ENCODE results near the gene SLC8A3.
A peak's percentile ranks its signal among the peaks of the same experiment; 100 is the strongest.
"Not testable (repeated sequence)": the region's sequence is repeated elsewhere in the genome, so short reads cannot be mapped to it uniquely, and the experiment has no call there.

Gene SLC8A3
- 0 reads per million in 2 donors for total RNA-seq

- DNase-seq: peak in 1 of 5 experiments; percentile 23
These were observed at the start of gene SLC8A3 for GRCh38 chr14:70188659-70189455. Gene SLC8A3, minus strand, starts transcription at chr14:70188951. Its CDS starts 20,529 bp downstream, at chr14:70168422.

GRCh38 chr14:70237710-70238109 is 49.0 kb upstream of the SLC8A3 start:
- DNase-seq: peak in 1 of 5 experiments; percentile 13

- DNase-seq: no peak
These were observed 45.6 kb upstream of the SLC8A3 start for GRCh38 chr14:70234066-70234950.

- DNase-seq: not testable (repeated sequence)
These were observed 43.2 kb upstream of the SLC8A3 start for GRCh38 chr14:70231756-70232544.

GRCh38 chr14:70229877-70230640 is 41.3 kb upstream of the SLC8A3 start:
- not testable (repeated sequence) for DNase-seq

GRCh38 chr14:70213721-70214282 is 25.1 kb upstream of the SLC8A3 start:
- DNase-seq: no peak

- no peak for DNase-seq
These were observed 24.0 kb upstream of the SLC8A3 start for GRCh38 chr14:70212752-70213151.

- DNase-seq: no peak
These were observed 19.6 kb upstream of the SLC8A3 start for GRCh38 chr14:70208380-70208779.

- no peak for DNase-seq
These were observed 14.9 kb upstream of the SLC8A3 start for GRCh38 chr14:70203686-70204085.

GRCh38 chr14:70201994-70202393 is 13.2 kb upstream of the SLC8A3 start:
- no peak for DNase-seq

- no peak for DNase-seq
These were observed 4.6 kb upstream of the SLC8A3 start for GRCh38 chr14:70193396-70193795.

- DNase-seq: no peak
These were observed 4.2 kb upstream of the SLC8A3 start for GRCh38 chr14:70192915-70193314.

GRCh38 chr14:70190156-70190555 is 1.4 kb upstream of the SLC8A3 start:
- DNase-seq: no peak

GRCh38 chr14:70189456-70190077 is 816 bp upstream of the SLC8A3 start:
- DNase-seq: no peak

GRCh38 chr14:70188322-70188658 is 461 bp downstream of the SLC8A3 start:
- DNase-seq: no peak

- no peak for DNase-seq
These were observed 1.8 kb downstream of the SLC8A3 start for GRCh38 chr14:70186900-70187451.

- no peak for DNase-seq
These were observed 4.8 kb downstream of the SLC8A3 start for GRCh38 chr14:70183991-70184390.

- DNase-seq: no peak
These were observed 7.5 kb downstream of the SLC8A3 start for GRCh38 chr14:70181276-70181675.

- DNase-seq: no peak
These were observed 8.0 kb downstream of the SLC8A3 start for GRCh38 chr14:70180718-70181117.

- no peak for DNase-seq
These were observed 11.5 kb downstream of the SLC8A3 start for GRCh38 chr14:70177081-70177800.
